K562 (cell line): ENCODE data around the gene LRFN2. TPM values are rescaled to one million over a fixed set of nuclear protein-coding genes. Genes with fewer than 3 reads are reported as not detected.

Experiments
- ATAC-seq: fragments of 200-7000 bp; cut with Tn5 transposase; 3 replicates; pipeline ENCODE4 v1.9.1; 2020; ENCODE audit warnings: moderate library complexity
- BruUV-seq: library from RNA; stranded (reverse); fragments of 400-500 nt; replicated peaks from 2 replicates; lab custom pipeline; 2021; lab: Mats Ljungman, UMichigan
- CTCF ChIA-PET: fragments of 300-600 bp; formaldehyde crosslinking; extraction: SDS; loops from one replicate; lab custom pipeline; 2021; ENCODE audit warnings: low intra/inter-chr PET ratio; lab: Yijun Ruan, JAX
- POLR2A ChIA-PET: fragments of 300-600, 350-650 bp; sonication (Branson Sonifier 250); formaldehyde crosslinking; extraction: SDS; loops from one replicate; lab custom pipeline; 2021; ENCODE audit warnings: antibody characterized with exemption, inconsistent platforms; lab: Yijun Ruan, JAX
- DNase-seq, 4 experiments: peaks; one replicate each; pipeline versions ENCODE4 v3.0.0 to v3.0.0-alpha.2; 2011 to 2018; ENCODE audit warnings: low spot score in 3 of 4, mixed read lengths in 3 of 4; ENCODE audit errors: extremely low read depth in 1 of 4
- FAIRE-seq: peaks from 2 replicates; lab custom pipeline; 2011; peaks lifted over from hg19 to GRCh38; lab: Jason Lieb, UNC
- H2AFZ ChIP-seq: 2 replicates; pipeline ENCODE4 v1.6.0; 2011; ENCODE audit warnings: low read depth, low read length, control low read depth, inconsistent platforms
- H3K27ac ChIP-seq: fragments of 200-600 bp; 3 replicates; pipeline ENCODE4 v1.8.0; 2011; ENCODE audit warnings: low read depth, mild to moderate bottlenecking, control low read depth, inconsistent platforms, low read length, moderate library complexity, mixed read lengths; ENCODE audit errors: extremely low read depth
- H3K27me3 ChIP-seq, 2 experiments: fragments of 300-600 bp in 1 of 2; 2 replicates in 1 of 2; 3 replicates in 1 of 2; pipeline versions ENCODE4 v1.6.0 to v1.8.0; 2011; ENCODE audit warnings: inconsistent platforms in 2 of 2, low read length in 2 of 2, mild to moderate bottlenecking in 1 of 2, mixed read lengths in 1 of 2, moderate library complexity in 1 of 2; ENCODE audit not compliant: control insufficient read depth in 2 of 2, insufficient read depth in 2 of 2
- H3K36me3 ChIP-seq: fragments of 300-600 bp; 3 replicates; pipeline ENCODE4 v1.8.0; 2011; ENCODE audit warnings: mild to moderate bottlenecking, low read length, inconsistent platforms; ENCODE audit not compliant: control insufficient read depth, insufficient read depth
- H3K4me1 ChIP-seq, 2 experiments: fragments of 200-600 bp in 1 of 2; replicated peaks in 1 of 2; 2 replicates in 1 of 2; 3 replicates in 1 of 2; pipeline versions ENCODE4 v1.5.1 to v1.8.0; 2011; ENCODE audit warnings: inconsistent platforms in 2 of 2, low read length in 2 of 2, mild to moderate bottlenecking in 1 of 2, mixed read lengths in 1 of 2, moderate library complexity in 1 of 2; ENCODE audit not compliant: control insufficient read depth in 2 of 2, insufficient read depth in 2 of 2
- H3K4me2 ChIP-seq: 2 replicates; pipeline ENCODE4 v1.6.1; 2011; ENCODE audit warnings: low read length, control low read depth, inconsistent platforms, mixed read lengths; ENCODE audit not compliant: insufficient read depth
- H3K4me3 ChIP-seq: fragments of 200-600 bp; sonication (generic), shearing (Covaris generic); 2 replicates; pipeline ENCODE4 v1.5.1; 2016; ENCODE audit warnings: control low read depth, inconsistent platforms
- H3K79me2 ChIP-seq: fragments of 200-600 bp; 3 replicates; pipeline ENCODE4 v1.8.0; 2011; ENCODE audit warnings: low read length, inconsistent platforms; ENCODE audit not compliant: control insufficient read depth, insufficient read depth
- H3K9ac ChIP-seq, 2 experiments: 2 replicates each; pipeline versions ENCODE4 v1.6.0 to v1.6.1; 2011; ENCODE audit warnings: low read depth in 2 of 2, low read length in 2 of 2, control low read depth in 1 of 2, inconsistent platforms in 1 of 2, mild to moderate bottlenecking in 1 of 2, mixed read lengths in 1 of 2; ENCODE audit not compliant: insufficient read depth in 1 of 2
- H3K9me1 ChIP-seq: one replicate; pipeline ENCODE4 v1.6.0; 2011; ENCODE audit warnings: inconsistent platforms, mild to moderate bottlenecking, low read length, moderate library complexity; ENCODE audit not compliant: control insufficient read depth, insufficient read depth
- H3K9me3 ChIP-seq: replicated peaks from 2 replicates; pipeline ENCODE4 v1.5.1; 2011; ENCODE audit warnings: low read depth, low read length, inconsistent platforms; ENCODE audit not compliant: control insufficient read depth, insufficient read depth
- H4K20me1 ChIP-seq: replicated peaks from 2 replicates; pipeline ENCODE4 v1.6.1; 2011; ENCODE audit warnings: low read length, inconsistent platforms, mixed read lengths; ENCODE audit not compliant: control insufficient read depth, insufficient read depth
- CTCF ChIP-seq, 3 experiments: IDR thresholded peaks in 2 of 3; conservative IDR thresholded peaks in 1 of 3; 2 replicates each; pipeline ENCODE4 v1.5.1; 2011 to 2012; ENCODE audit warnings: low read length in 3 of 3, mild to moderate bottlenecking in 3 of 3, control low read depth in 2 of 3, improper control_type of control experiment in 1 of 3, inconsistent platforms in 1 of 3, low read depth in 1 of 3, mixed read lengths in 1 of 3, moderate library complexity in 1 of 3; ENCODE audit not compliant: insufficient read depth in 2 of 3
- MYC ChIP-seq, 2 experiments: fragments of 250-450 bp in 1 of 2; sonication (Bioruptor Pico) in 1 of 2; IDR thresholded peaks; 2 replicates each; pipeline versions ENCODE4 v1.5.1 to v1.6.1; 2012 to 2021; ENCODE audit warnings: low read depth in 2 of 2, borderline replicate concordance in 1 of 2, improper control_type of control experiment in 1 of 2, low read length in 1 of 2, mild to moderate bottlenecking in 1 of 2, moderate library complexity in 1 of 2
- PTBP1 ChIP-seq: fragments of 200-400 bp; formaldehyde crosslinking; IDR thresholded peaks from 2 replicates; pipeline ENCODE4 v1.6.1; 2017; ENCODE audit warnings: low read depth, low read length
- RAD21 ChIP-seq, 2 experiments: fragments of 250-450 bp in 1 of 2; fragments of 450-650 bp in 1 of 2; sonication (Bioruptor Pico) in 1 of 2; formaldehyde crosslinking in 1 of 2; IDR thresholded peaks in 1 of 2; conservative IDR thresholded peaks in 1 of 2; 2 replicates each; pipeline versions ENCODE4 v1.4.0 to v1.8.0; 2020 to 2022; ENCODE audit warnings: mild to moderate bottlenecking in 2 of 2, moderate library complexity in 1 of 2
- ZNF212 ChIP-seq: fragments of 450-650 bp; formaldehyde crosslinking; IDR thresholded peaks from 2 replicates; pipeline ENCODE4 v1.4.0; 2020; ENCODE audit warnings: mild to moderate bottlenecking
- ZNF324 ChIP-seq: fragments of 250-450 bp; sonication (Bioruptor Pico); IDR thresholded peaks from 2 replicates; pipeline ENCODE4 v1.4.0; 2020; ENCODE audit warnings: mild to moderate bottlenecking
- WGBS: fragments of 100-300 bp; shearing (Covaris generic); methylation state at CpG from one replicate; pipeline ENCODE4 v1.1.6; 2016; ENCODE audit warnings: low coverage, mixed read lengths; ENCODE audit not compliant: insufficient coverage; ENCODE audit errors: missing lambda C conversion rate; 5-methylcytosine and 5-hydroxymethylcytosine counted together
- in situ Hi-C: fragments of 300-500 bp; cut with MboI; formaldehyde crosslinking; loops from 4 replicates; pipeline ENCODE4 v1.15.0; 2018; ENCODE audit warnings: inconsistent platforms, mixed read lengths
- intact Hi-C: fragments of 100-400 bp; cut with micrococcal nuclease; formaldehyde crosslinking; loops from 2 replicates; pipeline ENCODE4 v1.14.2; 2022
- polyA plus RNA-seq, 8 experiments: library from polyadenylated mRNA; depleted of rRNA in 4 of 8; stranded (reverse) in 5 of 8; unstranded in 3 of 8; fragments of >200 nt; fragmentation: Nextera tagmentation in 2 of 8; fragmentation: Illumina TruSeq in 1 of 8; extraction: Ambion mirVana in 2 of 8; extraction: Trizol in 1 of 8; gene quantifications; 2 replicates each; pipeline versions ENCODE4 v1.2.1 to v1.2.3, GENCODE V29; 2011 to 2014; ENCODE audit warnings: inconsistent platforms in 1 of 8, missing spikeins in 1 of 8
- total RNA-seq, 7 experiments: library from RNA; depleted of rRNA in 6 of 7; stranded (reverse); fragments of >200 nt in 6 of 7; fragmentation: Illumina TruSeq in 2 of 7; extraction: Trizol in 2 of 7; gene quantifications; 2 replicates each; pipeline versions ENCODE4 v1.2.1 to v1.2.3, GENCODE V29; 2011 to 2021; ENCODE audit warnings: low replicate concordance in 1 of 7
- TF ChIP-seq, protein P1 (sequence below), 2 experiments: fragments of 450-650 bp in 1 of 2; IDR thresholded peaks; 2 replicates each; pipeline ENCODE4 v1.6.1; 2011 to 2017; ENCODE audit warnings: low read depth in 2 of 2, antibody characterized with exemption in 1 of 2, borderline replicate concordance in 1 of 2, low read length in 1 of 2, mild to moderate bottlenecking in 1 of 2, mixed read lengths in 1 of 2; ENCODE audit not compliant: control insufficient read depth in 1 of 2
- TF ChIP-seq, protein P2 (sequence below): fragments of 450-650 bp; IDR thresholded peaks from 2 replicates; pipeline ENCODE4 v1.6.1; 2016

LRFN2 gene
- total and polyA plus RNA-seq, 9 of the 15 experiments (the other 6 are each of a cell fraction or from before 2014, with no cell fraction given): not detected

- Histone ChIP-seq H4K20me1 (no peaks in the 10 kb centered on the region), H3K4me3 (no peak overlapping the region), H3K9me1 (no peaks in the 10 kb centered on the region), H3K27ac (no peak overlapping the region), H3K4me2 (no peak overlapping the region), H3K27me3 (peaks cover 0 to 20% of the 10 kb centered on the region in 2 experiments; a peak in 2 of 5 replicates), H3K4me1 (peaks cover 0 to 7% of the 10 kb centered on the region in 2 experiments; a peak in 1 of 5 replicates), H2AFZ (no peak overlapping the region), H3K9me3 (no peaks in the 10 kb centered on the region), H3K79me2 (no peaks in the 10 kb centered on the region), H3K9ac (no peak overlapping the region), H3K36me3 (no peaks in the 10 kb centered on the region)
- in situ Hi-C loops: no loop called here
- no peak for DNase-seq
- ChIA-PET CTCF (no interaction called here), POLR2A (no interaction called here)
- no peak for TF ChIP-seq PTBP1
- TF ChIP-seq RAD21 (CRISPR knock-in tag; conservative IDR thresholded peaks at IDR 0.05 in 1 of 2, IDR thresholded peaks at IDR 0.05 in 1 of 2): peak in 1 of 2 experiments; percentile 10; a peak in 1 of 4 replicates
- TF ChIP-seq, protein P1, sequence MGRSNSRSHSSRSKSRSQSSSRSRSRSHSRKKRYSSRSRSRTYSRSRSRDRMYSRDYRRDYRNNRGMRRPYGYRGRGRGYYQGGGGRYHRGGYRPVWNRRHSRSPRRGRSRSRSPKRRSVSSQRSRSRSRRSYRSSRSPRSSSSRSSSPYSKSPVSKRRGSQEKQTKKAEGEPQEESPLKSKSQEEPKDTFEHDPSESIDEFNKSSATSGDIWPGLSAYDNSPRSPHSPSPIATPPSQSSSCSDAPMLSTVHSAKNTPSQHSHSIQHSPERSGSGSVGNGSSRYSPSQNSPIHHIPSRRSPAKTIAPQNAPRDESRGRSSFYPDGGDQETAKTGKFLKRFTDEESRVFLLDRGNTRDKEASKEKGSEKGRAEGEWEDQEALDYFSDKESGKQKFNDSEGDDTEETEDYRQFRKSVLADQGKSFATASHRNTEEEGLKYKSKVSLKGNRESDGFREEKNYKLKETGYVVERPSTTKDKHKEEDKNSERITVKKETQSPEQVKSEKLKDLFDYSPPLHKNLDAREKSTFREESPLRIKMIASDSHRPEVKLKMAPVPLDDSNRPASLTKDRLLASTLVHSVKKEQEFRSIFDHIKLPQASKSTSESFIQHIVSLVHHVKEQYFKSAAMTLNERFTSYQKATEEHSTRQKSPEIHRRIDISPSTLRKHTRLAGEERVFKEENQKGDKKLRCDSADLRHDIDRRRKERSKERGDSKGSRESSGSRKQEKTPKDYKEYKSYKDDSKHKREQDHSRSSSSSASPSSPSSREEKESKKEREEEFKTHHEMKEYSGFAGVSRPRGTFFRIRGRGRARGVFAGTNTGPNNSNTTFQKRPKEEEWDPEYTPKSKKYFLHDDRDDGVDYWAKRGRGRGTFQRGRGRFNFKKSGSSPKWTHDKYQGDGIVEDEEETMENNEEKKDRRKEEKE (IDR thresholded peaks at IDR 0.05; ENCODE audit: borderline replicate concordance in 1 of 2, control insufficient read depth in 1 of 2, low read depth in 2 of 2, low read length in 1 of 2): no peak
- TF ChIP-seq, protein P2, sequence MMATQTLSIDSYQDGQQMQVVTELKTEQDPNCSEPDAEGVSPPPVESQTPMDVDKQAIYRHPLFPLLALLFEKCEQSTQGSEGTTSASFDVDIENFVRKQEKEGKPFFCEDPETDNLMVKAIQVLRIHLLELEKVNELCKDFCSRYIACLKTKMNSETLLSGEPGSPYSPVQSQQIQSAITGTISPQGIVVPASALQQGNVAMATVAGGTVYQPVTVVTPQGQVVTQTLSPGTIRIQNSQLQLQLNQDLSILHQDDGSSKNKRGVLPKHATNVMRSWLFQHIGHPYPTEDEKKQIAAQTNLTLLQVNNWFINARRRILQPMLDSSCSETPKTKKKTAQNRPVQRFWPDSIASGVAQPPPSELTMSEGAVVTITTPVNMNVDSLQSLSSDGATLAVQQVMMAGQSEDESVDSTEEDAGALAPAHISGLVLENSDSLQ: no peak
- no peak for TF ChIP-seq ZNF212 (CRISPR knock-in tag)
- no peak for TF ChIP-seq MYC (IDR thresholded peaks at IDR 0.05; ENCODE audit: low read depth, low read length)
- no peak for TF ChIP-seq MYC (CRISPR knock-in tag; IDR thresholded peaks at IDR 0.05; ENCODE audit: borderline replicate concordance, low read depth)
- TF ChIP-seq ZNF324 (CRISPR knock-in tag): no peak
- peak in 2 of 3 experiments; percentile 6 to 33; a peak in 2 of 6 replicates for TF ChIP-seq CTCF (IDR thresholded peaks at IDR 0.05 in 2 of 3, conservative IDR thresholded peaks at IDR 0.05 in 1 of 3; ENCODE audit: insufficient read depth in 2 of 3, low read depth in 1 of 3, low read length in 3 of 3)
- no TSS peak for BruUV-seq
- intact Hi-C loops: no loop called here
- FAIRE-seq: no peak
- no peak for ATAC-seq
- WGBS: 0% methylated on average over 3 of the region's 3 CpGs
Measured at GRCh38 chr6:40582892-40583291, 4.3 kb downstream of the LRFN2 start.
